Measurements from ENCODE around the gene ARL10.

DNA sequence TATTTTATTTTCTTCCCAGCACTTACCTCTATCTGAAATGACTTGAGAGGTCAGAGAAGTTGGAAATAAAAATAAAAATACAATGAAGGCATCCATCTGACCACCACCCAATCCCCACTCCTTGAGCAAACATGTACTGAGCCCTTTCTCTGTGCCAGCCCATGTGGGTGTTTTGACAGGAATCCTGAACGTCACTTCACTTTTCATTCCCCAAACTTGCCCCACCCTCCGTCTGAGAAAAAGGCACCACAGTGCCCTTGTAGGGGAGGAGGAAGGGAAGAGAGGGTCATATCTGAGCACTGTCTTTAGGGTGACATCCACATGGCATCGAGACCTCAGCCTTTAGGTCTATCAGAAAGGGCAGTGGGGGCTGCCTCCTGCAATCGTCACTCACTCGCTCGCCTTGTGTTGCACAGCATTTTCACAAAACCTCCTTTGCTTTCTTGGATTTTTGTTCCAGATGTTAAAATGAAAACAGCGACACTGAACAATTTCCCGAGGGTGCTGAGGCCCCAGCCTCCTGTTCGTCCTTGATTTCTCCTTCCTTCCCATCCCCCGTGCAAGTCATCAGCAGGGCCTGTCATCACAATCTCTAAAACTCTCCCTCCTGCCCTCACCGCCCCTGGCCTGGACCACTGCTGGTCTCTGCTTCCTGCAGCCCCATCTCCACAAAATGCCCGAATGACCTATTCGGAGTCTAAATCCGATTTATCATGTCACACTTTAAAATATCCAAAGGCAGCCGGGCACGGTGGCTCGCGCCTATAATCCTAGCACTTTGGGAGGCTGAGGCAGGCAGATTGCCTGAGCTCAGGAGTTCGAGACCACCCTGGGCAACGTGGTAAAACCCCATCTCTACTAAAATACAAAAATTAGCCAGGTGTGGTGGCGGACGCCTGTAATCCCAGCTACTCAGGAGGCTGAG is 36.3 kb downstream of the ARL10 start:
- TF ChIP-seq, protein P1, sequence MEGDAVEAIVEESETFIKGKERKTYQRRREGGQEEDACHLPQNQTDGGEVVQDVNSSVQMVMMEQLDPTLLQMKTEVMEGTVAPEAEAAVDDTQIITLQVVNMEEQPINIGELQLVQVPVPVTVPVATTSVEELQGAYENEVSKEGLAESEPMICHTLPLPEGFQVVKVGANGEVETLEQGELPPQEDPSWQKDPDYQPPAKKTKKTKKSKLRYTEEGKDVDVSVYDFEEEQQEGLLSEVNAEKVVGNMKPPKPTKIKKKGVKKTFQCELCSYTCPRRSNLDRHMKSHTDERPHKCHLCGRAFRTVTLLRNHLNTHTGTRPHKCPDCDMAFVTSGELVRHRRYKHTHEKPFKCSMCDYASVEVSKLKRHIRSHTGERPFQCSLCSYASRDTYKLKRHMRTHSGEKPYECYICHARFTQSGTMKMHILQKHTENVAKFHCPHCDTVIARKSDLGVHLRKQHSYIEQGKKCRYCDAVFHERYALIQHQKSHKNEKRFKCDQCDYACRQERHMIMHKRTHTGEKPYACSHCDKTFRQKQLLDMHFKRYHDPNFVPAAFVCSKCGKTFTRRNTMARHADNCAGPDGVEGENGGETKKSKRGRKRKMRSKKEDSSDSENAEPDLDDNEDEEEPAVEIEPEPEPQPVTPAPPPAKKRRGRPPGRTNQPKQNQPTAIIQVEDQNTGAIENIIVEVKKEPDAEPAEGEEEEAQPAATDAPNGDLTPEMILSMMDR (IDR thresholded peaks at IDR 0.05; ENCODE audit: insufficient read depth, low read depth, low read length) = no peak
- no peak for TF ChIP-seq EZH2 (IDR thresholded peaks at IDR 0.05; ENCODE audit: insufficient read depth, low read length)

Measured in astrocyte (in vitro differentiated cells and primary cell).